SW480 (cell line): Measurements from ENCODE around the gene EPS8L3.

Experiments used
- DNase-seq: peaks from one replicate; pipeline ENCODE4 v3.0.0-alpha.2; 2016; ENCODE audit warnings: low spot score

The EPS8L3 gene

DNA sequence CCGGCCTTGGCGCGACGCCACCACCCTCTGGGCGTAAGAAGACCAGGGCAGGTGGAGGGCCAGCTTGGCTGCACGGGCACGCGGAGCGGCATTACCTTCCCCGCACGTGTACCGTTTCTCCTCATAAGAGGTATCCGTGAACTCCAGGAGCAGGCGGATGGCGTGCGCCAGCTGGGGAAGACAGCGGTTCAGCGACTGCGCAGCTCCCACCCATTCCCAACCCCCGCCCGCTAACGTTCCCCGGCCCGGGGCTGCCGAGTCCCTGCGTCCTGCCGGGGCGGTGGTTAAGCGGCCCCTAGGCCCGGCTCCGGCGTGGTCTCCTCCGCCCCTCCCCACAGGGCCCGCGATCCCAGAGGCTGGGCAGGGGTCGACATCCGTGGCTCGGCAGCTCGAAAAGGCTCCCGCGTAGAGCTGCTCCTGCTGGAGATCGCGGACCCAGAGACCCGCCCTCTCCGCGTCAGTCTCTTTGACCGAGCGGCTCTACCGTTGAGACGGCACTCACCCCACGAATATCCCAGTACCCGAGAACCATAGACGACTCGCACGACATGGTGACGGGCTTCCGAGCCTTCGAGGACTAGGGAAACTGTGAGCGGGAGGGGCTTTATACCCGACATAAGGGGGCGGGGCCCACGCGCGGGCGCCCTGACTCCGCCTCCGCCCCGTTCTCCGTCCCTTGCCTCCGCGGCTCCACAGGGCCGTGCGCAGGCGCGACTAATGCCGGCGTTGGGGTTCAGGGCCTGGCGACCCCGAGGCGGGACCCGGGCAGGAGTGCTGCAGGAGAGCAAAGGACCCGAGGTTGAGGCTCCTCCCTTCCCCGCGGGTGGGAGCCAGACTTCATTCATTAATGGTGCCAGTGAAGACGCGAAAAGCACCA lies 23.7 kb downstream of the EPS8L3 start:
- DNase-seq = no peak

DNA sequence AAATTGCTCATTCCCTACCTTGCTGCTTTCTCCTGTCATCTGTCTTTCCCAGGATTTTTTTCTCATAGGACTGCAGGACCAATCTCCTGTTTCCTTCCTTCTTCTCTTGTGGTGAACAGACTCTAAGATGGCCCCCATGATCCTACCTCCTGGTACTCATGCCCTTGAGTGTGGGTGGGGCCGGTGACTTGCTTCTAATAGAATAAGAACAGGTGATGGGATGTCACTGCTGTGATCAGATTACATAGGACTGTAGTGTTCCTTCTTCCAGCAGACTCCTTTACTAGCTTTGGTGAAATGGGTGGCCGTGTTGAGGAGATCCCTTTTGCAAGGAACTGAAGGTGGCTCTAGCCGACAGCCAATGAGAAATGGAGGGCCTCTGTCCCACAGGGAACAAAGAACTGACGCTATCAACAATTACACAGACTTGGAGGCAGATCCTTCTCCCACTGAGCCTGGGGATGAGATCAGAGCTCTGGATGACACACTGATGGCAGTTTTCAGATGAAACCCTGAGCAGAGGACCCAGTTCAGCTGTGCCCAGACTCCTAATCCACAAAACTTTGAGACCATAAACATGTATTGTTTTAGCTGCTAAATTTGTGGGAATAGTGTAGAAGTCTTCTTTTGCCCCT lies 30.4 kb downstream of the EPS8L3 start:
- no peak for DNase-seq

GRCh38 chr1:109732390-109732881 lies 31.3 kb downstream of the EPS8L3 start:
- no peak for DNase-seq

GRCh38 chr1:109730666-109731065 lies 33.1 kb downstream of the EPS8L3 start:
- no peak for DNase-seq

DNA sequence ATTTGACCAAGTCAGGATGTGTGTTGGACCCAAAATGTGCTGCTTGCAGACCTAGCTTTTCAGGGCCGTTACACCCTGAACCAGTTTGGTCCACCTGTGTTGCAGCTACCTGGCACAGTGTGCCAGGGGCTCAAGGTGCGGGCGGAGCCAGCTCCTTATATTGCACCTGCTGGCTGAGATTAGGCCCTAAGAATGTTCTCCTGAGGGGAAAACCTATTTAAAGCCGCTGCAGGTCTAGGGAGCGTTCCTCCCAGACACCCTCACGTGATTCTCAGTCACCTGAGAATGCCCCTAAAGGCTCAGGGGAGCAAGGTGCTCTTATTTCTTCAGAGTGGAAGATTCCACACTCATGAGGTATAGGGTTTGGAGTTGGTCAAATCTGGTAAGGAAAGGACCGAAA lies 34.9 kb downstream of the EPS8L3 start:
- DNase-seq = no peak

DNA sequence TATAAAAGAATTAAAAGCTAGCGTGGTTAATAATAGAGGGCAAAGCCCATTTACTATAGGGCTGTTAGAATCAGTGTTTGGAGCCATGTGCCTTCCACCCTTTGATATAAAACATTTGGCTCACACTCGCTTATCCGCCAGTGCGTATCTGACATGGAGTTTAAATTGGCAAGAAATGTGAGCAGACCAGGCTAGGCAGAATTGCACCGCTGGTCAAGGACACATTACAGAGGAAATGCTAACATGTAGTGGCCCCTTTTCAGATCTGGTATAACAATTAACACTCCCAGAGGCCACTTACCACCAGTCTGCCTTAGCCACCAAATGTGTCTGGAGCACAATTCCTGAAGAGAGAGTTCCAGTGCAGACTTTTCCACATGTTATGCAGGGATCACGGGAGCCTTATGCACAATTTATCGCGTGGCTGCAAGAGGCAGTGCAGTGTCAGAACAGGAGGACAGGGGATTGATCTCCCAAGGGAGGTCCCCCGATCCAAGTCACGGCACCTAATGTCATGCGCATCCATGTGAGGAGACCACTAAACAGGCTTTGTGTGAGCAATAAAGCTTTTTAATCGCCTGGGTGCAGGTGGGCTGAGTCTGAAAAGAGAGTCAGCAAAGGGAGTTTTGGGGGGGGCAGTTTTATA lies 36.9 kb downstream of the EPS8L3 start:
- no peak for DNase-seq

- no peak for DNase-seq
Measured at GRCh38 chr1:109726007-109726406, 37.7 kb downstream of the EPS8L3 start.

DNA sequence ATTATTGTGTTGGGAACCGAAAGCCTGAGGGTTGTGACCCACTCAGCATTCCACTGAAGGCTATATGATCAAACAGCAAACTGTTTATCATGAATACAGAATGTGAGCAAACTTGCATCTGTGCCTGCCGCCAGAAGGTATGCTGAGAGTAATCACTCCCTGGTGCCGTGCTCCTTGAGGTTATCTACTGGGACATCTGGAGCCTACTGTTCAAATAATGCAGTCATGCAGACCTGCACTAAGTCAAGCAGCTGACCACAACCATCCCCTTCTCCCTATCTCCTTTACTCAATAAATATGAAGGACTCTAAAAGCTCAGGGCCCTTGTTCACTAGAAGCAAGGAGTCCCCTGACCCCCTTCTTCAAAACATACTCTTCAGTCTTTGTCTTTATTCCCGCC lies 38.2 kb downstream of the EPS8L3 start:
- DNase-seq = no peak

- no peak for DNase-seq
Measured at GRCh38 chr1:109724933-109725332, 38.8 kb downstream of the EPS8L3 start.

- DNase-seq = no peak
Measured at GRCh38 chr1:109722908-109723691, 40.6 kb downstream of the EPS8L3 start.

GRCh38 chr1:109721971-109722370 lies 41.8 kb downstream of the EPS8L3 start:
- DNase-seq = no peak

- no peak for DNase-seq
Measured at GRCh38 chr1:109721042-109721441, 42.7 kb downstream of the EPS8L3 start.

DNA sequence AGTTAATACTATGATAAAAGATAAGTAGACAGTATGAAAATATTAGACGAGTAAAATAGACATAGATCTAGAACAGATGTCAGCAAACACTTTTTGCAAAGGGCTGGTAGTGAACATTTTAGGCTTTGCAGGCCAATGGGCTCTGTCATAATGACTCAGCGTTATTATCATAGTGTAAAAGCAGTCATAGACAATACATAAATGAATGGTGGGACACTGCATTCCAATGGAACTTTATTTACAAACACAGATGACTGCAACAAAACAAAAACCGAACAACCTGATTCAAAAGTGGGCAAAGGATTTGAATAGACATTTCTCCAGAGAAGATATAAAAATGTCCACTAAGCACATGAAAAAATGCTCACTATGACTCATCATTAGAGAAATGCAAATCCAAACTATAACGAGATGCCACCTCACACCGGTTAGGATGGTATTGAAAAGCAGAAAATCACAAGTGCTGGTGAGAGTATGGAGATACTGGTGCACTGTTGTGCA lies 44.3 kb downstream of the EPS8L3 start:
- no peak for DNase-seq

DNA sequence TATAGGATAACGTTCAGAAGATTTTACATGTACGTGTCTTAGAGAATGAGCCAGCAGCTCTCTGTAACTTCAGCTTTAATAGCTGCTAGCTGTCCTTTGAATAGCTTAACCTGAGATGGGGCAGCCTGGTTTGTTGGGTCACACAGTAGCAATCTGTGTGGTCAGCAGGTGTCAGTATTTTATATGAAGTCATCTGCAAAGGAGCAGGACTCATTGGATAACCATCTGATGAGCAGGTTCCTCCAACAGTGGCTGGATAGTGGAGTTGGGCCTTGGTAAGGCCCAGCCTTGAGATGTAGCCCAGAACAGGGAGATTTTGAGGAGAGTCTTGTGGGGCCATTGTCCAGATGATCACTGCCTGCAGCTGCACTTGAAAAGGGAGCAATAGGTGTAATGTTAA lies 45.2 kb downstream of the EPS8L3 start:
- peak; percentile 66 for DNase-seq

- no peak for DNase-seq
Measured at GRCh38 chr1:109717729-109718128, 46.0 kb downstream of the EPS8L3 start.

GRCh38 chr1:109716570-109717090 lies 47.1 kb downstream of the EPS8L3 start:
- no peak for DNase-seq

- DNase-seq = no peak
Measured at GRCh38 chr1:109716121-109716520, 47.6 kb downstream of the EPS8L3 start.

DNA sequence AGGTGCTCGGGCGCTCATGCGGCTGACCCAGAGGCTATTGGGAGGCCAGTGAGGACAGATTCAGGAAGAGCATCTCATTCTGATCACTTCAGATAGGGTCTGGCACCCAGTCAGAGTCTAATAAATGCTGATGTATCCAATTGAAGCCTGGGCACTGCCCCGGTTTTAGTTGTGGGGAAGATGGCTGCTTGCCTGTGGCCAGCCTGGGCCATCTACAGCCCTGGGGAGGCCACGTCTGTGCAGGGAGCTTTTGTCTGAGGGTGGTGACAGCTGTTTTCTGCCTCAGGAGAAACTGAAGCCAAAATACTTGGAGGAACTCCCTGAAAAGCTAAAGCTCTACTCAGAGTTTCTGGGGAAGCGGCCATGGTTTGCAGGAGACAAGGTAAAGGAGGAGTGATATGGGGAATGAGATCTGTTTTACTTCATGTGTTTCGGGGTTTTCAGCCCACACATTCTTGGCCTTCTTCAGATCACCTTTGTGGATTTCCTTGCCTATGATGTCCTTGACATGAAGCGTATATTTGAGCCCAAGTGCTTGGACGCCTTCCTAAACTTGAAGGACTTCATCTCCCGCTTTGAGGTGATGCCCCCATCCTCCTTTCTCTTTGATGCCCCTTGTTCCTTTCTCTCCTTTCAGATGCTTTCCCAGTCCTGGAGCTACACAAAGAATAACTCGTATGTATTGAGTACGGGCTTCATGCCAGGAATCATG lies 48.9 kb downstream of the EPS8L3 start:
- no peak for DNase-seq

- no peak for DNase-seq
Measured at GRCh38 chr1:109713636-109714035, 50.1 kb downstream of the EPS8L3 start.

- no peak for DNase-seq
Measured at GRCh38 chr1:109712321-109712864, 51.3 kb downstream of the EPS8L3 start.
